Panc1 (cell line): ENCODE results near the gene ZCCHC9.

Experiments
- POLR2AphosphoS5 ChIP-seq: IDR thresholded peaks from 2 replicates; pipeline ENCODE4 v1.6.1; 2012; ENCODE audit warnings: mild to moderate bottlenecking, low read depth, low read length, moderate library complexity
- SIN3A ChIP-seq: IDR thresholded peaks from 2 replicates; pipeline ENCODE4 v1.6.1; 2012; ENCODE audit warnings: low read depth, mild to moderate bottlenecking, low read length, moderate library complexity, borderline replicate concordance; ENCODE audit not compliant: insufficient read depth
- TCF7L2 ChIP-seq: IDR thresholded peaks from 2 replicates; pipeline ENCODE4 v1.6.1; 2011; ENCODE audit warnings: mild to moderate bottlenecking, low read depth, low read length, inconsistent platforms
- TF ChIP-seq, protein P1 (sequence below): fragments of 450-650 bp; IDR thresholded peaks from 2 replicates; pipeline ENCODE4 v1.5.1; 2017; ENCODE audit warnings: mild to moderate bottlenecking
- TF ChIP-seq, protein P2 (sequence below), 2 experiments: IDR thresholded peaks; 2 replicates each; pipeline ENCODE4 v1.6.1; 2011 to 2012; ENCODE audit warnings: low read depth in 2 of 2, control low read depth in 1 of 2, low read length in 1 of 2, mild to moderate bottlenecking in 1 of 2, moderate library complexity in 1 of 2; ENCODE audit not compliant: insufficient read depth in 1 of 2

GRCh38 chr5:81354093-81354492 lies 52.7 kb downstream of the ZCCHC9 start:
- TF ChIP-seq, protein P1, sequence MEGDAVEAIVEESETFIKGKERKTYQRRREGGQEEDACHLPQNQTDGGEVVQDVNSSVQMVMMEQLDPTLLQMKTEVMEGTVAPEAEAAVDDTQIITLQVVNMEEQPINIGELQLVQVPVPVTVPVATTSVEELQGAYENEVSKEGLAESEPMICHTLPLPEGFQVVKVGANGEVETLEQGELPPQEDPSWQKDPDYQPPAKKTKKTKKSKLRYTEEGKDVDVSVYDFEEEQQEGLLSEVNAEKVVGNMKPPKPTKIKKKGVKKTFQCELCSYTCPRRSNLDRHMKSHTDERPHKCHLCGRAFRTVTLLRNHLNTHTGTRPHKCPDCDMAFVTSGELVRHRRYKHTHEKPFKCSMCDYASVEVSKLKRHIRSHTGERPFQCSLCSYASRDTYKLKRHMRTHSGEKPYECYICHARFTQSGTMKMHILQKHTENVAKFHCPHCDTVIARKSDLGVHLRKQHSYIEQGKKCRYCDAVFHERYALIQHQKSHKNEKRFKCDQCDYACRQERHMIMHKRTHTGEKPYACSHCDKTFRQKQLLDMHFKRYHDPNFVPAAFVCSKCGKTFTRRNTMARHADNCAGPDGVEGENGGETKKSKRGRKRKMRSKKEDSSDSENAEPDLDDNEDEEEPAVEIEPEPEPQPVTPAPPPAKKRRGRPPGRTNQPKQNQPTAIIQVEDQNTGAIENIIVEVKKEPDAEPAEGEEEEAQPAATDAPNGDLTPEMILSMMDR = no peak
- no peak for TF ChIP-seq SIN3A
- no peak for TF ChIP-seq POLR2AphosphoS5
- TF ChIP-seq, protein P2, sequence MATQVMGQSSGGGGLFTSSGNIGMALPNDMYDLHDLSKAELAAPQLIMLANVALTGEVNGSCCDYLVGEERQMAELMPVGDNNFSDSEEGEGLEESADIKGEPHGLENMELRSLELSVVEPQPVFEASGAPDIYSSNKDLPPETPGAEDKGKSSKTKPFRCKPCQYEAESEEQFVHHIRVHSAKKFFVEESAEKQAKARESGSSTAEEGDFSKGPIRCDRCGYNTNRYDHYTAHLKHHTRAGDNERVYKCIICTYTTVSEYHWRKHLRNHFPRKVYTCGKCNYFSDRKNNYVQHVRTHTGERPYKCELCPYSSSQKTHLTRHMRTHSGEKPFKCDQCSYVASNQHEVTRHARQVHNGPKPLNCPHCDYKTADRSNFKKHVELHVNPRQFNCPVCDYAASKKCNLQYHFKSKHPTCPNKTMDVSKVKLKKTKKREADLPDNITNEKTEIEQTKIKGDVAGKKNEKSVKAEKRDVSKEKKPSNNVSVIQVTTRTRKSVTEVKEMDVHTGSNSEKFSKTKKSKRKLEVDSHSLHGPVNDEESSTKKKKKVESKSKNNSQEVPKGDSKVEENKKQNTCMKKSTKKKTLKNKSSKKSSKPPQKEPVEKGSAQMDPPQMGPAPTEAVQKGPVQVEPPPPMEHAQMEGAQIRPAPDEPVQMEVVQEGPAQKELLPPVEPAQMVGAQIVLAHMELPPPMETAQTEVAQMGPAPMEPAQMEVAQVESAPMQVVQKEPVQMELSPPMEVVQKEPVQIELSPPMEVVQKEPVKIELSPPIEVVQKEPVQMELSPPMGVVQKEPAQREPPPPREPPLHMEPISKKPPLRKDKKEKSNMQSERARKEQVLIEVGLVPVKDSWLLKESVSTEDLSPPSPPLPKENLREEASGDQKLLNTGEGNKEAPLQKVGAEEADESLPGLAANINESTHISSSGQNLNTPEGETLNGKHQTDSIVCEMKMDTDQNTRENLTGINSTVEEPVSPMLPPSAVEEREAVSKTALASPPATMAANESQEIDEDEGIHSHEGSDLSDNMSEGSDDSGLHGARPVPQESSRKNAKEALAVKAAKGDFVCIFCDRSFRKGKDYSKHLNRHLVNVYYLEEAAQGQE (IDR thresholded peaks at IDR 0.05; ENCODE audit: insufficient read depth in 1 of 2, low read depth in 2 of 2, low read length in 1 of 2) = no peak
- no peak for TF ChIP-seq TCF7L2
